ENCODE results near the gene NPLOC4. TPM values are rescaled to one million over a fixed set of nuclear protein-coding genes. Genes with fewer than 3 reads are reported as not detected.
"Not testable (repeated sequence)": the region's sequence is repeated elsewhere in the genome, so short reads cannot be mapped to it uniquely, and the experiment has no call there.

NPLOC4 gene
- total and polyA plus RNA-seq, 4 donors, result 26.7 to 94.3 (median 70.6) TPM

DNA sequence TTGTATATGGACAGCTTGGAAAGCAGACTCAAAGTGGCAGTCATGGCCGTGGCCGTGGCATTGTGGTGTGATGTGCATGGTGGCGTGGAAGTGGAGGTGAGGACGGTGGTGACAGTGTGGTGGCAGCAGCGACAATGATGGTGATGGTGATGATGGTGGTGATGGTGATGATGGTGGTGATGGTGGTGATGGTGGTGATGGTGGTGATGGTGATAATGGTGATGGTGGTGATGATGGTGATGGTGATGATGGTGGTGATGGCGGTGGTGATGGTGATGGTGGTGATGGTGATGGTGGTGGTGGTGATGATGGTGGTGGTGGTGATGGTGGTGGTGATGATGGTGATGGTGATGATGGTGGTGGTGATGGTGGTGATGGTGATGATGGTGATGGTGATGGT, 105.9 kb downstream of the NPLOC4 start:
- H3K36me3 ChIP-seq (ENCODE audit: control insufficient read depth in 1 of 2, insufficient read depth in 2 of 2, low read length in 1 of 2); intact Hi-C loops (cut with DNase I); H3K4me1 ChIP-seq (ENCODE audit: control insufficient read depth in 1 of 2, insufficient read depth in 2 of 2, low read length in 2 of 2); DNase-seq; H3K9me3 ChIP-seq (ENCODE audit: control insufficient read depth, low read length); H3K4me3 ChIP-seq (ENCODE audit: low read length in 2 of 2); H3K27me3 ChIP-seq (ENCODE audit: control insufficient read depth in 1 of 2, insufficient read depth in 2 of 2, low read length in 1 of 2); ATAC-seq (ENCODE audit: low FRiP score); H3K27ac ChIP-seq (ENCODE audit: low read depth in 1 of 2, low read length in 2 of 2): not testable (repeated sequence)
- WGBS, 2 donors, result 81 to 90% methylated on average over 6 of the region's 6 CpGs

DNA sequence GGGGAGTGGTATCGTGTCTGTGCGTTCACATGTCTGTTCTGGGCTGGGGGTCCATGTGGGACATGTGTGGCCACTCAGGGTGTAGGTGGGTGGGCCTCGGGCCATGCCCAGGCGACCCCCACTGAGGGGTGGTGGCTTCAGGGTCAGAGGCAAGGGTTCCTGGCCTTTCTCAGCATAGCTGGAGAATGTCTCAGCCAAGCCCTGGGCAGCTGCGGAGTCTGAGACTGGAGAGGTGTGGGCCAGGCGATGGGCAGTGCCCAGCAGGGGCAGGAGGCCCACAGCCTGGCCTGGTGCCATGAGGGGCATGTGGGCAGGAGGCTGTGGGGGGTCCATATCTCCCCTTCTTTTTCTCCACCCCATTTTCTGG, 107.5 kb downstream of the NPLOC4 start:
- ATAC-seq (ENCODE audit: low FRiP score) (no peak), DNase-seq (no peak)
- H3K27me3 ChIP-seq (ENCODE audit: control insufficient read depth in 1 of 2, insufficient read depth in 2 of 2, low read length in 1 of 2), result no peaks in the 10 kb centered on the region
- H3K4me3 ChIP-seq (ENCODE audit: low read length in 2 of 2), result no peak overlapping the region
- 83 to 86% methylated on average over 6 of the region's 6 CpGs for WGBS, 2 donors
- H3K9me3 ChIP-seq (ENCODE audit: control insufficient read depth, low read length), result no peaks in the 10 kb centered on the region
- no peaks in the 10 kb centered on the region for H3K36me3 ChIP-seq (ENCODE audit: control insufficient read depth in 1 of 2, insufficient read depth in 2 of 2, low read length in 1 of 2)
- no peak overlapping the region for H3K27ac ChIP-seq (ENCODE audit: low read depth in 1 of 2, low read length in 2 of 2)
- intact Hi-C loops (cut with DNase I), result no loop called here
- no peaks in the 10 kb centered on the region for H3K4me1 ChIP-seq (ENCODE audit: control insufficient read depth in 1 of 2, insufficient read depth in 2 of 2, low read length in 2 of 2)

GRCh38 chr17:81528651-81529436, 108.1 kb downstream of the NPLOC4 start:
- H3K4me1 ChIP-seq (ENCODE audit: control insufficient read depth in 1 of 2, insufficient read depth in 2 of 2, low read length in 2 of 2), result no peaks in the 10 kb centered on the region
- no peak overlapping the region for H3K4me3 ChIP-seq (ENCODE audit: low read length in 2 of 2)
- H3K27me3 ChIP-seq (ENCODE audit: control insufficient read depth in 1 of 2, insufficient read depth in 2 of 2, low read length in 1 of 2), result no peaks in the 10 kb centered on the region
- H3K27ac ChIP-seq (ENCODE audit: low read depth in 1 of 2, low read length in 2 of 2), result no peak overlapping the region
- ATAC-seq (ENCODE audit: low FRiP score), result no peak
- H3K36me3 ChIP-seq (ENCODE audit: control insufficient read depth in 1 of 2, insufficient read depth in 2 of 2, low read length in 1 of 2), result no peaks in the 10 kb centered on the region
- DNase-seq, result no peak
- WGBS, 2 donors, result 87% methylated on average over 62 of the region's 62 CpGs
- H3K9me3 ChIP-seq (ENCODE audit: control insufficient read depth, low read length), result no peaks in the 10 kb centered on the region
- intact Hi-C loops (cut with DNase I), result no loop called here

- Histone ChIP-seq H3K4me1 (ENCODE audit: control insufficient read depth in 1 of 2, insufficient read depth in 2 of 2, low read length in 2 of 2) (no peaks in the 10 kb centered on the region), H3K27me3 (ENCODE audit: control insufficient read depth in 1 of 2, insufficient read depth in 2 of 2, low read length in 1 of 2) (no peaks in the 10 kb centered on the region), H3K4me3 (ENCODE audit: low read length in 2 of 2) (no peak overlapping the region), H3K9me3 (ENCODE audit: control insufficient read depth, low read length) (no peaks in the 10 kb centered on the region), H3K27ac (ENCODE audit: low read depth in 1 of 2, low read length in 2 of 2) (no peak overlapping the region), H3K36me3 (ENCODE audit: control insufficient read depth in 1 of 2, insufficient read depth in 2 of 2, low read length in 1 of 2) (no peaks in the 10 kb centered on the region)
- ATAC-seq (ENCODE audit: low FRiP score), result no peak
- intact Hi-C loops (cut with DNase I), result no loop called here
- no peak for DNase-seq
- 57 to 58% methylated on average over 20 of the region's 20 CpGs for WGBS, 2 donors
Measured at GRCh38 chr17:81528384-81528650, 108.6 kb downstream of the NPLOC4 start.

DNA sequence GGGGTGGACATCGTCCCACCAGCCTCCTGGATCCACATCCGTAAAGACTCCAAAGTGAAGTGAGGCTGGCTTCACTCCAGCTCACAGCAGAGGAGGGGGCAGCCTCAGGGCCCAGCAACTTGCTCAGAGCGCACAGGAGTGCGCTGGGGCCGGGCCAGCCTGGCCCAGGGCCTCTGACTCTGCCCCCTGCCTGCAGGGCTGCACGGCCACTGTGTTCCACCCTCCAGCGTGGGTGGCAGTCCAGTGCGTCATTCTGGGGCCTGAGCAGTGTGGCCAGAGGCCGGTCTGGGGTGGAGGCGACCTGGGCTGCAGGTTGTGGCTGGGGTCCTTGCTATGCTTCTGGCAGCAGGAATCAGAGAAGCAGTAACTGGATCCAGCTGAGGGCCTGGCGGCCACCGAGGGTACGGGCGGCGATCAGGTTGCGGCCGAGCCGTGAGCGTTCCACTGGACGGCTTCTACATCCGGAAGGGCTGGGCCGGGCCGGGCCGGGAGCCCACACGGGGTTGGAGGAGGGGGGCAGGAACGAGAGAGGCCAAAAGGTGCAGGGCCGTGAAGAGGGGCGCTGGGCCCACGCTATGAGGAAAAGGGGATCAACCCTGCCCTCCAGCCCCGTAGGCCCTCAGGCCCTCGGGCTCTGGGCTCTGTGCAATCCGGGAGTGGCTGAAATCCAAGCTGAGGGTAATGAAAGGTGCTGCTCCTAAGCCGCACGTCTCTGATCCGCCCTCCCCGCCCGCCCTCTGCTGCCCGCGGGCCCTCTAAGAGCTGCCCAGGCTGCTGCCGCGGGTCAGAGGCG, 109.1 kb downstream of the NPLOC4 start, which contains the start of gene FSCN2:
Gene FSCN2 (plus strand): TSS at position 787 of the 793 bp plus-strand sequence. CDS start 155 bp downstream, outside the sequence.
- H3K36me3 ChIP-seq (ENCODE audit: control insufficient read depth in 1 of 2, insufficient read depth in 2 of 2, low read length in 1 of 2), result no peaks in the 10 kb centered on the region
- no peak within 1 kb of the TSS for H3K27ac ChIP-seq (ENCODE audit: low read depth in 1 of 2, low read length in 2 of 2)
- ATAC-seq (ENCODE audit: low FRiP score), result peak; percentile 40
- H3K27me3 ChIP-seq (ENCODE audit: control insufficient read depth in 1 of 2, insufficient read depth in 2 of 2, low read length in 1 of 2), result no peaks in the 10 kb centered on the region
- 15% methylated on average over 31 to 42 of the region's 42 CpGs for WGBS, 2 donors
- DNase-seq, result no peak
- H3K9me3 ChIP-seq (ENCODE audit: control insufficient read depth, low read length), result no peaks in the 10 kb centered on the region
- no peak within 1 kb of the TSS for H3K4me3 ChIP-seq (ENCODE audit: low read length in 2 of 2)
- H3K4me1 ChIP-seq (ENCODE audit: control insufficient read depth in 1 of 2, insufficient read depth in 2 of 2, low read length in 2 of 2), result no peaks in the 10 kb centered on the region
- intact Hi-C loops (cut with DNase I), result no loop called here

- no peaks in the 10 kb centered on the region for H3K27me3 ChIP-seq (ENCODE audit: control insufficient read depth in 1 of 2, insufficient read depth in 2 of 2, low read length in 1 of 2)
- H3K4me3 ChIP-seq (ENCODE audit: low read length in 2 of 2), result no peak overlapping the region
- H3K27ac ChIP-seq (ENCODE audit: low read depth in 1 of 2, low read length in 2 of 2), result no peak overlapping the region
- H3K9me3 ChIP-seq (ENCODE audit: control insufficient read depth, low read length), result no peaks in the 10 kb centered on the region
- DNase-seq, result no peak
- intact Hi-C loops (cut with DNase I), result no loop called here
- H3K36me3 ChIP-seq (ENCODE audit: control insufficient read depth in 1 of 2, insufficient read depth in 2 of 2, low read length in 1 of 2), result no peaks in the 10 kb centered on the region
- H3K4me1 ChIP-seq (ENCODE audit: control insufficient read depth in 1 of 2, insufficient read depth in 2 of 2, low read length in 2 of 2), result no peaks in the 10 kb centered on the region
- ATAC-seq (ENCODE audit: low FRiP score), result no peak
- WGBS, 2 donors, result 81 to 89% methylated on average over 20 to 21 of the region's 21 CpGs
Measured at GRCh38 chr17:81526662-81527571, 110.0 kb downstream of the NPLOC4 start.

- no peak for ATAC-seq (ENCODE audit: low FRiP score)
- H3K4me1 ChIP-seq (ENCODE audit: control insufficient read depth in 1 of 2, insufficient read depth in 2 of 2, low read length in 2 of 2), result no peaks in the 10 kb centered on the region
- no peak overlapping the region for H3K4me3 ChIP-seq (ENCODE audit: low read length in 2 of 2)
- H3K27me3 ChIP-seq (ENCODE audit: control insufficient read depth in 1 of 2, insufficient read depth in 2 of 2, low read length in 1 of 2), result no peaks in the 10 kb centered on the region
- intact Hi-C loops (cut with DNase I), result no loop called here
- H3K27ac ChIP-seq (ENCODE audit: low read depth in 1 of 2, low read length in 2 of 2), result no peak overlapping the region
- H3K9me3 ChIP-seq (ENCODE audit: control insufficient read depth, low read length), result no peaks in the 10 kb centered on the region
- H3K36me3 ChIP-seq (ENCODE audit: control insufficient read depth in 1 of 2, insufficient read depth in 2 of 2, low read length in 1 of 2), result no peaks in the 10 kb centered on the region
- no peak for DNase-seq
- WGBS, 2 donors, result 88 to 91% methylated on average over 8 of the region's 8 CpGs
Measured at GRCh38 chr17:81524865-81525159, 112.1 kb downstream of the NPLOC4 start.

- WGBS, 2 donors, result 43 to 46% methylated on average over 17 to 18 of the region's 18 CpGs
- Histone ChIP-seq H3K4me1 (ENCODE audit: control insufficient read depth in 1 of 2, insufficient read depth in 2 of 2, low read length in 2 of 2) (no peaks in the 10 kb centered on the region), H3K27me3 (ENCODE audit: control insufficient read depth in 1 of 2, insufficient read depth in 2 of 2, low read length in 1 of 2) (no peaks in the 10 kb centered on the region)
Measured at GRCh38 chr17:81524039-81524864, 112.7 kb downstream of the NPLOC4 start.

More at GRCh38 chr17:81524039-81524864, 112.7 kb downstream of the NPLOC4 start:
- no peak overlapping the region for H3K4me3 ChIP-seq (ENCODE audit: low read length in 2 of 2)
- intact Hi-C loops (cut with DNase I), result no loop called here
- H3K36me3 ChIP-seq (ENCODE audit: control insufficient read depth in 1 of 2, insufficient read depth in 2 of 2, low read length in 1 of 2), result no peaks in the 10 kb centered on the region
- H3K27ac ChIP-seq (ENCODE audit: low read depth in 1 of 2, low read length in 2 of 2), result no peak overlapping the region
- H3K9me3 ChIP-seq (ENCODE audit: control insufficient read depth, low read length), result no peaks in the 10 kb centered on the region
- no peak for DNase-seq
- ATAC-seq (ENCODE audit: low FRiP score), result no peak

All from aorta (tissue), 5 donors.